Esophagus muscularis mucosa (tissue), 4 donors: ENCODE results near the gene CCDC141. TPM values are rescaled to one million over a fixed set of nuclear protein-coding genes. Genes with fewer than 3 reads are reported as not detected.

Experiments used
- DNase-seq: peaks from one replicate; pipeline ENCODE4 v3.0.0-alpha.2; 2017; ENCODE audit errors: extremely low spot score
- H3K27ac ChIP-seq, 4 donors: fragments of 200-600 bp; sonication (generic); replicated peaks in 1 of 4; 1 replicate in 3 of 4; 2 replicates in 1 of 4; pipeline ENCODE4 v1.5.1; 2016 to 2019; ENCODE audit warnings: mild to moderate bottlenecking in 1 of 4
- H3K27me3 ChIP-seq, 4 donors: fragments of 200-600 bp; sonication (generic); one replicate each; pipeline versions ENCODE4 v1.5.1 to v1.6.0; 2016 to 2019
- H3K36me3 ChIP-seq, 4 donors: fragments of 200-600 bp; sonication (generic); one replicate each; pipeline ENCODE4 v1.5.1; 2016 to 2019
- H3K4me1 ChIP-seq, 4 donors: fragments of 200-600 bp; sonication (generic); one replicate each; pipeline ENCODE4 v1.5.1; 2016 to 2019
- H3K4me3 ChIP-seq, 4 donors: fragments of 200-600 bp; sonication (generic); 1 replicate in 2 of 4; 2 replicates in 2 of 4; pipeline ENCODE4 v1.5.1; 2016 to 2019; ENCODE audit warnings: mild to moderate bottlenecking in 4 of 4, moderate library complexity in 1 of 4
- H3K9me3 ChIP-seq, 4 donors: fragments of 200-600 bp; sonication (generic); 1 replicate in 3 of 4; 2 replicates in 1 of 4; pipeline ENCODE4 v1.5.1; 2016 to 2019
- CTCF ChIP-seq, 3 experiments: fragments of 200-600 bp in 2 of 3; fragments of 450-650 bp in 1 of 3; sonication (generic) in 2 of 3; IDR thresholded peaks; one replicate each; pipeline ENCODE4 v1.5.1; 2017 to 2019; ENCODE audit warnings: antibody characterized with exemption in 3 of 3, mild to moderate bottlenecking in 2 of 3, moderate library complexity in 1 of 3
- EP300 ChIP-seq: sonication (generic); formaldehyde crosslinking; IDR thresholded peaks from one replicate; pipeline ENCODE4 v1.6.1; 2017; ENCODE audit warnings: antibody characterized with exemption
- POLR2A ChIP-seq: fragments of 450-650 bp; IDR thresholded peaks from one replicate; pipeline ENCODE4 v1.6.1; 2017; ENCODE audit warnings: antibody characterized with exemption, moderate library complexity, mild to moderate bottlenecking, low read depth
- POLR2AphosphoS5 ChIP-seq, 2 donors: sonication (generic); formaldehyde crosslinking; IDR thresholded peaks; one replicate each; pipeline ENCODE4 v1.6.1; 2017; ENCODE audit warnings: antibody characterized with exemption in 2 of 2
- WGBS: methylation state at CpG from one replicate; pipeline ENCODE4 v1.1.5; 2018; 5-methylcytosine and 5-hydroxymethylcytosine counted together
- intact Hi-C: fragments of 100-400 bp; cut with DNase I; formaldehyde crosslinking; loops from one replicate; pipeline ENCODE4 v1.15.1; 2023
- total RNA-seq, 4 donors: library from RNA; depleted of rRNA; stranded (reverse); fragments of >200 nt; gene quantifications; one replicate each; pipeline versions ENCODE4 v1.1.0 to v1.2.1, GENCODE V29; 2016

Gene CCDC141
- total RNA-seq, 4 donors from 2014 or later = 2.7 to 8.7 (median 4.1) TPM

GRCh38 chr2:178829299-178829960 is 220.5 kb downstream of the CCDC141 start:
- no peak for TF ChIP-seq POLR2A
- no peaks in the 10 kb centered on the region for H3K9me3 ChIP-seq
- WGBS = 78% methylated on average over 3 of the region's 3 CpGs
- H3K27ac ChIP-seq = no peak overlapping the region
- H3K4me3 ChIP-seq = no peak overlapping the region
- H3K4me1 ChIP-seq = peaks cover 0 to 15% (median 0%) of the 10 kb centered on the region in 4 donors
- DNase-seq = no peak
- H3K36me3 ChIP-seq = no peaks in the 10 kb centered on the region
- intact Hi-C loops = no loop called here
- no peaks in the 10 kb centered on the region for H3K27me3 ChIP-seq

- no peak for DNase-seq
- 98% methylated on average over 4 of the region's 4 CpGs for WGBS
- Histone ChIP-seq H3K27ac (no peak overlapping the region), H3K9me3 (no peaks in the 10 kb centered on the region), H3K4me3 (no peak overlapping the region), H3K4me1 (peaks cover 0 to 15% (median 0%) of the 10 kb centered on the region in 4 donors), H3K36me3 (no peaks in the 10 kb centered on the region), H3K27me3 (no peaks in the 10 kb centered on the region)
- TF ChIP-seq POLR2A (no peak), EP300 (no peak), POLR2AphosphoS5 (IDR thresholded peaks at IDR 0.05) (no peak), CTCF (IDR thresholded peaks at IDR 0.05) (no peak)
- intact Hi-C loops = no loop called here
Observed at GRCh38 chr2:178828486-178828881, 221.5 kb downstream of the CCDC141 start.

GRCh38 chr2:178827739-178828485 is 222.0 kb downstream of the CCDC141 start:
- no peak overlapping the region for H3K4me3 ChIP-seq
- peaks cover 0 to 15% (median 0%) of the 10 kb centered on the region in 4 donors for H3K4me1 ChIP-seq
- no peaks in the 10 kb centered on the region for H3K9me3 ChIP-seq
- WGBS = 89% methylated on average over 9 of the region's 9 CpGs
- H3K36me3 ChIP-seq = no peaks in the 10 kb centered on the region
- intact Hi-C loops = no loop called here
- TF ChIP-seq POLR2A (no peak), CTCF (IDR thresholded peaks at IDR 0.05) (no peak), EP300 (no peak), POLR2AphosphoS5 (IDR thresholded peaks at IDR 0.05) (no peak)
- no peak for DNase-seq
- H3K27me3 ChIP-seq = no peaks in the 10 kb centered on the region
- no peak overlapping the region for H3K27ac ChIP-seq

- DNase-seq = no peak
- intact Hi-C loops = no loop called here
- H3K36me3 ChIP-seq = no peaks in the 10 kb centered on the region
- no peaks in the 10 kb centered on the region for H3K27me3 ChIP-seq
- no peak for TF ChIP-seq POLR2A
- TF ChIP-seq CTCF (IDR thresholded peaks at IDR 0.05) = no peak
- TF ChIP-seq POLR2AphosphoS5 (IDR thresholded peaks at IDR 0.05) = no peak
- TF ChIP-seq EP300 = no peak
- peaks cover 0 to 15% (median 0%) of the 10 kb centered on the region in 4 donors for H3K4me1 ChIP-seq
- no peaks in the 10 kb centered on the region for H3K9me3 ChIP-seq
- no peak overlapping the region for H3K4me3 ChIP-seq
- H3K27ac ChIP-seq = no peak overlapping the region
- WGBS = 91% methylated on average over 1 of the region's 1 CpG
Observed at GRCh38 chr2:178827111-178827510, 222.8 kb downstream of the CCDC141 start.

GRCh38 chr2:178825183-178825582 is 224.8 kb downstream of the CCDC141 start:
- Histone ChIP-seq H3K36me3 (no peaks in the 10 kb centered on the region), H3K9me3 (no peaks in the 10 kb centered on the region), H3K27ac (no peak overlapping the region), H3K4me3 (no peak overlapping the region), H3K4me1 (peaks cover 0 to 9% (median under 1%) of the 10 kb centered on the region in 4 donors), H3K27me3 (no peaks in the 10 kb centered on the region)
- 0% methylated on average over 1 of the region's 1 CpG for WGBS
- intact Hi-C loops = no loop called here
- no peak for DNase-seq
- no peak for TF ChIP-seq EP300
- TF ChIP-seq POLR2A = no peak
- TF ChIP-seq CTCF (IDR thresholded peaks at IDR 0.05) = no peak
- TF ChIP-seq POLR2AphosphoS5 (IDR thresholded peaks at IDR 0.05) = no peak
